Prostate gland (tissue), 2 donors: ENCODE results near the gene NMBR.

ENCODE experiments used
- POLR2A ChIP-seq: fragments of 450-650 bp; IDR thresholded peaks from one replicate; pipeline ENCODE4 v1.6.1; 2016; ENCODE audit warnings: antibody characterized with exemption, mild to moderate bottlenecking
- POLR2AphosphoS5 ChIP-seq: sonication (generic); formaldehyde crosslinking; IDR thresholded peaks from one replicate; pipeline ENCODE4 v1.6.1; 2017; ENCODE audit warnings: antibody characterized with exemption
- TF ChIP-seq, protein P1 (sequence below), 4 experiments: fragments of 200-600 bp in 2 of 4; fragments of 450-650 bp in 2 of 4; sonication (generic) in 2 of 4; IDR thresholded peaks; 1 replicate in 3 of 4; 2 replicates in 1 of 4; pipeline ENCODE4 v1.5.1; 2016 to 2019; ENCODE audit warnings: antibody characterized with exemption in 4 of 4, mild to moderate bottlenecking in 2 of 4, moderate library complexity in 2 of 4

GRCh38 chr6:142172758-142173157 lies 25.8 kb upstream of the NMBR start:
- TF ChIP-seq, protein P1, sequence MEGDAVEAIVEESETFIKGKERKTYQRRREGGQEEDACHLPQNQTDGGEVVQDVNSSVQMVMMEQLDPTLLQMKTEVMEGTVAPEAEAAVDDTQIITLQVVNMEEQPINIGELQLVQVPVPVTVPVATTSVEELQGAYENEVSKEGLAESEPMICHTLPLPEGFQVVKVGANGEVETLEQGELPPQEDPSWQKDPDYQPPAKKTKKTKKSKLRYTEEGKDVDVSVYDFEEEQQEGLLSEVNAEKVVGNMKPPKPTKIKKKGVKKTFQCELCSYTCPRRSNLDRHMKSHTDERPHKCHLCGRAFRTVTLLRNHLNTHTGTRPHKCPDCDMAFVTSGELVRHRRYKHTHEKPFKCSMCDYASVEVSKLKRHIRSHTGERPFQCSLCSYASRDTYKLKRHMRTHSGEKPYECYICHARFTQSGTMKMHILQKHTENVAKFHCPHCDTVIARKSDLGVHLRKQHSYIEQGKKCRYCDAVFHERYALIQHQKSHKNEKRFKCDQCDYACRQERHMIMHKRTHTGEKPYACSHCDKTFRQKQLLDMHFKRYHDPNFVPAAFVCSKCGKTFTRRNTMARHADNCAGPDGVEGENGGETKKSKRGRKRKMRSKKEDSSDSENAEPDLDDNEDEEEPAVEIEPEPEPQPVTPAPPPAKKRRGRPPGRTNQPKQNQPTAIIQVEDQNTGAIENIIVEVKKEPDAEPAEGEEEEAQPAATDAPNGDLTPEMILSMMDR (IDR thresholded peaks at IDR 0.05) = no peak
- TF ChIP-seq POLR2A = no peak
- TF ChIP-seq POLR2AphosphoS5 = no peak
